ENCODE measurements around the gene PLA2G4F. TPM values are rescaled to one million over a fixed set of nuclear protein-coding genes. Genes with fewer than 3 reads are reported as not detected.

Gene PLA2G4F
- total RNA-seq, 1 experiment from 2014 or later, result not detected

DNA sequence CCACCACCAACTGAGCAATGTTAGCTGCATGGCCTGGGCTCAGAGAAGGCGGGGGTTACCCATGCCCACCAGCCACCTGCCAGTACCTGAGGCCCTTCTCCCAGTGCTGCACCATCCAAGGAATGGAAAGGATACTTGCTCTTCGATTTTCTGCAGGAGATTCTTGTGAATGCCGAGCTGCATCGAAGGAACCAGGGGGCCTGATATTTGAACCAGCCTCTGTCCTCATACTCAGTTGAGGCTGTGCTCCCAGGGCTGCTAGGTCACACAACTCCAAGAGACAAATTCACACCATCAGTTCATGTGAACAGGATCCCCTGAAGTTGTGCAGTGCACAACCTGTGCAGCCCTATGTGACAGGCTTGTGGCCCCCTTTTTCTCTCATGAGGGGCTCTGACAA lies 18.0 kb downstream of the PLA2G4F start:
- H3K36me3 Mint-ChIP-seq (ENCODE audit: insufficient read depth in 1 of 3, low read depth in 3 of 3), result peaks cover 0 to 2% (median 0%) of the 10 kb centered on the region in 3 experiments; a peak in 1 of 7 replicates
- H3K9ac ChIP-seq (ENCODE audit: extremely low read depth, insufficient read length, low read length), result no peak overlapping the region
- no peaks in the 10 kb centered on the region for H3K79me1 ChIP-seq (ENCODE audit: insufficient read depth, low read depth, low read length, poor library complexity, severe bottlenecking)
- no CpG with 5 or more reads among the region's 4 CpGs for WGBS (ENCODE audit: extremely low coverage, insufficient read length, low lambda C conversion rate)
- H2BK5ac ChIP-seq (ENCODE audit: insufficient read length, low read length), result no peak overlapping the region
- no peak overlapping the region for H3K56ac ChIP-seq (ENCODE audit: insufficient read length, low read depth, low read length)
- no peak overlapping the region for H3K18ac ChIP-seq (ENCODE audit: insufficient read length, low read depth, low read length)
- H3K27ac Mint-ChIP-seq, result no peak overlapping the region
- no peaks in the 10 kb centered on the region for H3K79me2 ChIP-seq (ENCODE audit: insufficient read depth, low read length)
- H2AFZ ChIP-seq (ENCODE audit: low read length), result no peak overlapping the region
- TF ChIP-seq, protein P1, sequence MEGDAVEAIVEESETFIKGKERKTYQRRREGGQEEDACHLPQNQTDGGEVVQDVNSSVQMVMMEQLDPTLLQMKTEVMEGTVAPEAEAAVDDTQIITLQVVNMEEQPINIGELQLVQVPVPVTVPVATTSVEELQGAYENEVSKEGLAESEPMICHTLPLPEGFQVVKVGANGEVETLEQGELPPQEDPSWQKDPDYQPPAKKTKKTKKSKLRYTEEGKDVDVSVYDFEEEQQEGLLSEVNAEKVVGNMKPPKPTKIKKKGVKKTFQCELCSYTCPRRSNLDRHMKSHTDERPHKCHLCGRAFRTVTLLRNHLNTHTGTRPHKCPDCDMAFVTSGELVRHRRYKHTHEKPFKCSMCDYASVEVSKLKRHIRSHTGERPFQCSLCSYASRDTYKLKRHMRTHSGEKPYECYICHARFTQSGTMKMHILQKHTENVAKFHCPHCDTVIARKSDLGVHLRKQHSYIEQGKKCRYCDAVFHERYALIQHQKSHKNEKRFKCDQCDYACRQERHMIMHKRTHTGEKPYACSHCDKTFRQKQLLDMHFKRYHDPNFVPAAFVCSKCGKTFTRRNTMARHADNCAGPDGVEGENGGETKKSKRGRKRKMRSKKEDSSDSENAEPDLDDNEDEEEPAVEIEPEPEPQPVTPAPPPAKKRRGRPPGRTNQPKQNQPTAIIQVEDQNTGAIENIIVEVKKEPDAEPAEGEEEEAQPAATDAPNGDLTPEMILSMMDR (conservative IDR thresholded peaks at IDR 0.05), result no peak
- no peak overlapping the region for H3K23ac ChIP-seq (ENCODE audit: insufficient read length, low read depth, low read length)
- H3K14ac ChIP-seq (ENCODE audit: insufficient read depth, low read length), result no peak overlapping the region
- H3K4me3 Mint-ChIP-seq, result no peak overlapping the region
- H3T11ph ChIP-seq (ENCODE audit: low read length), result no peak overlapping the region
- H3K9me3 Mint-ChIP-seq, result peaks cover 9 to 11% of the 10 kb centered on the region in 2 experiments
- H3K4ac ChIP-seq (ENCODE audit: low read depth, low read length), result no peak overlapping the region
- H3K27ac ChIP-seq (ENCODE audit: insufficient read length, low read depth, low read length), result no peak overlapping the region
- H4K8ac ChIP-seq (replicated peaks; ENCODE audit: insufficient read length, low read depth, low read length), result no peak overlapping the region
- H3K23me2 ChIP-seq (ENCODE audit: insufficient read length, low read depth, low read length, poor library complexity, severe bottlenecking), result no peaks in the 10 kb centered on the region
- H2BK120ac ChIP-seq (ENCODE audit: low read depth, low read length, poor library complexity, severe bottlenecking), result no peak overlapping the region
- no peak overlapping the region for H2BK20ac ChIP-seq (ENCODE audit: low read depth, low read length, poor library complexity, severe bottlenecking)
- H4K5ac ChIP-seq (ENCODE audit: insufficient read length, low read depth, low read length), result no peak overlapping the region
- H3K4me2 ChIP-seq (ENCODE audit: insufficient read depth, insufficient read length, low read length), result no peak overlapping the region
- no peak overlapping the region for H2BK15ac ChIP-seq (ENCODE audit: low read depth, low read length)
- no peaks in the 10 kb centered on the region for H3K27me3 ChIP-seq (ENCODE audit: insufficient read depth, low read length)
- H2AK5ac ChIP-seq (ENCODE audit: insufficient read length, low read length), result no peak overlapping the region
- no peak overlapping the region for H2BK12ac ChIP-seq (ENCODE audit: insufficient read length, low read depth, low read length)
- no peak for DNase-seq
- H3K4me1 Mint-ChIP-seq, result peaks cover 0 to 2% of the 10 kb centered on the region in 2 experiments; a peak in 2 of 4 replicates
- H4K20me1 ChIP-seq (ENCODE audit: control insufficient read depth, insufficient read depth, insufficient read length), result no peaks in the 10 kb centered on the region
- H4K91ac ChIP-seq (ENCODE audit: insufficient read length, low read depth, low read length), result no peak overlapping the region
- H3K9me3 ChIP-seq (ENCODE audit: control insufficient read depth, low read depth, low read length), result no peaks in the 10 kb centered on the region
- H3K27me3 Mint-ChIP-seq (ENCODE audit: low read depth), result peaks cover 4% of the 10 kb centered on the region; the same call in 1 of the 2 replicates
- H3K4me1 ChIP-seq (ENCODE audit: insufficient read depth, low read length), result no peaks in the 10 kb centered on the region
